Fibroblast of lung (primary cell): Measurements from ENCODE around the gene HHIPL1.

Experiments used
- CTCF ChIP-seq, 2 donors: IDR thresholded peaks in 1 of 2; conservative IDR thresholded peaks in 1 of 2; 1 replicate in 1 of 2; 2 replicates in 1 of 2; pipeline ENCODE4 v1.5.1; 2011 to 2012; ENCODE audit warnings: low read length in 2 of 2, control low read depth in 1 of 2, inconsistent platforms in 1 of 2, low read depth in 1 of 2, mild to moderate bottlenecking in 1 of 2
- EZH2 ChIP-seq: IDR thresholded peaks from 2 replicates; pipeline ENCODE4 v1.5.1; 2012; ENCODE audit warnings: low read length, control low read depth, mild to moderate bottlenecking; ENCODE audit errors: missing control alignments

DNA sequence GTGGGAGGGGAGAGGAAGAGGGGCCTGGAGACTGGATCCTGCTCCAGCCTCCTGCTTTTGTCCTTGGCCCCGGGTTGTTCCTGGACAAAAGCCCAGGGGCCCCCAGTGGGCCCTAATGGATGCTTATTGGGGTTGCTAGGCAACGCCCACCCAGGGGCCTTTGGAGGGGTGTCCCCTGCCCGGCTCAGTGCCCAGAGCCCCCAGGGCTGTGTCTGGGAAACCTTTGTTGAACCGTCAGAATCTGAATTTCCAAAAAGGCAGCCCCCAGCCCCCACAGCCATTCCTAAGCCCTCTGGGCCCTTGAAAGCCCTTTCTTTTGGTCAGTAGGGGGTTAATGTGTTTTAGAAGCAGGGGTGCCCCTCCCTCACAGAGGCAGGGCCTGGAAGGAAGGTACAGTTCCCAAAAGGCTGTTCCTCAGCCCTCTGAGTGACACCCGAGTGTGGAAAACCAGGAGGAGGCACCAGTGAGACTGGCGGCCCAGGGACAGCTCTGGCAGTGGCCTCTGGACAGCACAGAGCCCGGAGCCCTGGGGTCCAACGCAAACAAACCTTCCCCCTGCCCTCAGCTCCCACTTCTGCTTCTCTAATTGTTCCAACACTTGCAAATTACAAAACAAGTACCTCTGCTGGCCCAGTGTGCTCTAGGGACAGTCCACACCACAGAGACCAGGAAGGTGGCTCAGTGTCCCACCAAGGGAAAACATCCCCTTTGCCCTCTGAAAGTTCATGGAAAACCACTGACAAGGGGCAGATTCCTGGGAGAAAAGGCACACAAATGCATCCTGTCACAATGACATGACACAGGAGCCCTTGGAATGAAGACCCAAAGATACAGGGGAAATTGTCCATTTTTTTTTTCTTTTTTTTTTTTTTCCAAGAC lies 19.4 kb downstream of the HHIPL1 start:
- no peak for TF ChIP-seq CTCF (conservative IDR thresholded peaks at IDR 0.05 in 1 of 2, IDR thresholded peaks at IDR 0.05 in 1 of 2; ENCODE audit: low read depth in 1 of 2, low read length in 2 of 2)
- TF ChIP-seq EZH2, result no peak
